HG02623 (cell line): ENCODE measurements around the gene PLEKHM2.

Experiments used
- ATAC-seq: cut with Tn5 transposase; IDR thresholded peaks from one replicate; pipeline ENCODE4 v1.9.1; 2021; ENCODE audit warnings: moderate library complexity; ENCODE audit not compliant: unreplicated experiment

PLEKHM2 gene

GRCh38 chr1:15724949-15725880 is 41.1 kb downstream of the PLEKHM2 start:
- ATAC-seq = no peak

GRCh38 chr1:15726508-15726907 is 42.4 kb downstream of the PLEKHM2 start:
- ATAC-seq = no peak

- no peak for ATAC-seq
Observed at GRCh38 chr1:15727021-15727420, 42.9 kb downstream of the PLEKHM2 start.

GRCh38 chr1:15727424-15727823 is 43.3 kb downstream of the PLEKHM2 start:
- no peak for ATAC-seq

- ATAC-seq = no peak
Observed at GRCh38 chr1:15727866-15728534, 43.9 kb downstream of the PLEKHM2 start.

GRCh38 chr1:15728937-15729657 is 45.0 kb downstream of the PLEKHM2 start:
- ATAC-seq = no peak

- ATAC-seq = no peak
Observed at GRCh38 chr1:15730423-15730822, 46.3 kb downstream of the PLEKHM2 start.

- no peak for ATAC-seq
Observed at GRCh38 chr1:15730936-15731335, 46.8 kb downstream of the PLEKHM2 start.

- no peak for ATAC-seq
Observed at GRCh38 chr1:15731735-15732685, 47.9 kb downstream of the PLEKHM2 start.

- ATAC-seq = no peak
Observed at GRCh38 chr1:15732686-15733081, 48.6 kb downstream of the PLEKHM2 start.

- no peak for ATAC-seq
Observed at GRCh38 chr1:15733218-15733725, 49.2 kb downstream of the PLEKHM2 start.

- no peak for ATAC-seq
Observed at GRCh38 chr1:15733726-15734226, 49.7 kb downstream of the PLEKHM2 start.

- ATAC-seq = no peak
Observed at GRCh38 chr1:15734296-15734695, 50.2 kb downstream of the PLEKHM2 start.

GRCh38 chr1:15734901-15735300 is 50.8 kb downstream of the PLEKHM2 start:
- no peak for ATAC-seq

GRCh38 chr1:15735304-15736037 is 51.4 kb downstream of the PLEKHM2 start:
- no peak for ATAC-seq

GRCh38 chr1:15736038-15736891 is 52.1 kb downstream of the PLEKHM2 start, which contains the start of gene SLC25A34:
Gene SLC25A34, plus strand, starts transcription at chr1:15736258. Its CDS starts 228 bp downstream, at chr1:15736486.
- ATAC-seq = no peak

GRCh38 chr1:15736892-15737261 is 52.8 kb downstream of the PLEKHM2 start:
- ATAC-seq = no peak
